Measurements from ENCODE around the gene RINT1.

DNA sequence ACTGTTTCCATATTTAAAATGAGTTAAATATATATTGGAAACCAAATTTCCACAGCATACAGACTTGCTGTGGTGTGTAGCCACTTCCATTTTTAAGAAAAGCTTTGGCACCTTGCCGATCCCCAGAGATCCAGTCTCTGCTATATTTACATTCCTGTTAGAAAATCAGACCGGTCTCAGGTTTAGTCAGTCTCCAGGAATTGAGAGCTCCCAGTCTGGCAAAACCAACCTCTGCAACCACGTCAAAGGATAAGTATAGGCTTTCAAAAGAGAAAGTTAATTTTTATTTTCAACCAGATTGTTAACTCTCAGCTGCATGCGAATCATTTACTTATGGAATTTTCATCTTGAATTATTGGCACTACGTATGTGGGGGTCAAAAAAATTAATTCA lies 38.1 kb upstream of the RINT1 start:
- TF ChIP-seq, protein P1, sequence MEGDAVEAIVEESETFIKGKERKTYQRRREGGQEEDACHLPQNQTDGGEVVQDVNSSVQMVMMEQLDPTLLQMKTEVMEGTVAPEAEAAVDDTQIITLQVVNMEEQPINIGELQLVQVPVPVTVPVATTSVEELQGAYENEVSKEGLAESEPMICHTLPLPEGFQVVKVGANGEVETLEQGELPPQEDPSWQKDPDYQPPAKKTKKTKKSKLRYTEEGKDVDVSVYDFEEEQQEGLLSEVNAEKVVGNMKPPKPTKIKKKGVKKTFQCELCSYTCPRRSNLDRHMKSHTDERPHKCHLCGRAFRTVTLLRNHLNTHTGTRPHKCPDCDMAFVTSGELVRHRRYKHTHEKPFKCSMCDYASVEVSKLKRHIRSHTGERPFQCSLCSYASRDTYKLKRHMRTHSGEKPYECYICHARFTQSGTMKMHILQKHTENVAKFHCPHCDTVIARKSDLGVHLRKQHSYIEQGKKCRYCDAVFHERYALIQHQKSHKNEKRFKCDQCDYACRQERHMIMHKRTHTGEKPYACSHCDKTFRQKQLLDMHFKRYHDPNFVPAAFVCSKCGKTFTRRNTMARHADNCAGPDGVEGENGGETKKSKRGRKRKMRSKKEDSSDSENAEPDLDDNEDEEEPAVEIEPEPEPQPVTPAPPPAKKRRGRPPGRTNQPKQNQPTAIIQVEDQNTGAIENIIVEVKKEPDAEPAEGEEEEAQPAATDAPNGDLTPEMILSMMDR (IDR thresholded peaks at IDR 0.05) = no peak
- no peak for TF ChIP-seq POLR2A (IDR thresholded peaks at IDR 0.05)
- no peak for TF ChIP-seq POLR2AphosphoS5 (IDR thresholded peaks at IDR 0.05)
- no peak for TF ChIP-seq EP300 (IDR thresholded peaks at IDR 0.05)

All from upper lobe of left lung (tissue), 4 donors.